ENCODE results near the gene SLC6A7.

GRCh38 chr5:150148117-150148927 is 41.5 kb upstream of the SLC6A7 start:
- TF ChIP-seq CTCF (IDR thresholded peaks at IDR 0.05), result no peak
- no peak for TF ChIP-seq POLR2A (IDR thresholded peaks at IDR 0.05)
